Fibroblast of upper back skin (primary cell): ENCODE results near the gene MTCH1.

ENCODE experiments used
- DNase-seq: peaks from one replicate; pipeline ENCODE4 v3.0.0-alpha.2; 2013

MTCH1 gene

GRCh38 chr6:36989264-36989663 is 3.3 kb upstream of the MTCH1 start:
- DNase-seq: no peak

- no peak for DNase-seq
Measured at GRCh38 chr6:36986704-36987047, 680 bp upstream of the MTCH1 start.

GRCh38 chr6:36985417-36985807 is 584 bp downstream of the MTCH1 start:
- no peak for DNase-seq

- peak; percentile 77 for DNase-seq
Measured at GRCh38 chr6:36984581-36985416, 1.2 kb downstream of the MTCH1 start.

- no peak for DNase-seq
Measured at GRCh38 chr6:36983538-36983937, 2.5 kb downstream of the MTCH1 start.

GRCh38 chr6:36980876-36981619 is 4.9 kb downstream of the MTCH1 start:
- DNase-seq: no peak

- no peak for DNase-seq
Measured at GRCh38 chr6:36980129-36980528, 5.9 kb downstream of the MTCH1 start.

- DNase-seq: peak; percentile 62
Measured at GRCh38 chr6:36979347-36979742, 6.7 kb downstream of the MTCH1 start.

- DNase-seq: no peak
Measured at GRCh38 chr6:36978421-36979346, 7.3 kb downstream of the MTCH1 start.

- DNase-seq: no peak
Measured at GRCh38 chr6:36977470-36977941, 8.5 kb downstream of the MTCH1 start.

- no peak for DNase-seq
Measured at GRCh38 chr6:36976931-36977330, 9.1 kb downstream of the MTCH1 start.

- DNase-seq: no peak
Measured at GRCh38 chr6:36976509-36976908, 9.5 kb downstream of the MTCH1 start.

- no peak for DNase-seq
Measured at GRCh38 chr6:36976007-36976264, 10.1 kb downstream of the MTCH1 start.

GRCh38 chr6:36975231-36976006 is 10.6 kb downstream of the MTCH1 start:
- DNase-seq: no peak

GRCh38 chr6:36973647-36974046 is 12.3 kb downstream of the MTCH1 start:
- DNase-seq: no peak

GRCh38 chr6:36973190-36973589 is 12.8 kb downstream of the MTCH1 start:
- DNase-seq: no peak

- no peak for DNase-seq
Measured at GRCh38 chr6:36971921-36972673, 13.9 kb downstream of the MTCH1 start.

- no peak for DNase-seq
Measured at GRCh38 chr6:36970892-36971842, 14.8 kb downstream of the MTCH1 start.

GRCh38 chr6:36969988-36970891 is 15.8 kb downstream of the MTCH1 start:
- DNase-seq: no peak
